K562 (cell line): ENCODE data around the gene LAMA2. TPM values are rescaled to one million over a fixed set of nuclear protein-coding genes. Genes with fewer than 3 reads are reported as not detected.
A peak's percentile ranks its signal among the peaks of the same experiment; 100 is the strongest.

ENCODE experiments used
- DIDO1 ChIP-seq: fragments of 450-650 bp; IDR thresholded peaks from 2 replicates; pipeline ENCODE4 v1.6.1; 2016; ENCODE audit warnings: low read depth, missing biosample characterization, missing genetic modification characterization
- ETV5 ChIP-seq: sonication (generic); formaldehyde crosslinking; IDR thresholded peaks from 2 replicates; pipeline ENCODE4 v1.4.0; 2020; ENCODE audit warnings: low read depth, mild to moderate bottlenecking, missing genetic modification reagents
- GABPA ChIP-seq: fragments of 200-800 bp; sonication (Bioruptor generic); conservative IDR thresholded peaks from 2 replicates; pipeline ENCODE4 v1.6.1; 2016; ENCODE audit warnings: low read depth, missing genetic modification characterization, missing compliant biosample characterization
- JUN ChIP-seq, 2 experiments: sonication (generic) in 1 of 2; formaldehyde crosslinking in 1 of 2; IDR thresholded peaks; 2 replicates each; pipeline versions ENCODE4 v1.6.1 to v1.8.0; 2012 to 2022; ENCODE audit warnings: borderline replicate concordance in 2 of 2, mild to moderate bottlenecking in 2 of 2, improper control_type of control experiment in 1 of 2, low read depth in 1 of 2, low read length in 1 of 2, missing genetic modification reagents in 1 of 2
- KAT8 ChIP-seq: fragments of 450-650 bp; IDR thresholded peaks from 2 replicates; pipeline ENCODE4 v1.6.1; 2016; ENCODE audit warnings: low read depth, mild to moderate bottlenecking
- MEF2D ChIP-seq: conservative IDR thresholded peaks from 2 replicates; pipeline ENCODE4 v1.6.1; 2016; ENCODE audit warnings: low read depth, missing genetic modification characterization, missing compliant biosample characterization
- MYBL2 ChIP-seq, 2 experiments: fragments of 450-650 bp in 1 of 2; sonication (generic) in 1 of 2; formaldehyde crosslinking in 1 of 2; IDR thresholded peaks; 2 replicates each; pipeline versions ENCODE4 v1.6.1 to v1.8.1; 2017 to 2022; ENCODE audit warnings: borderline replicate concordance in 1 of 2, inconsistent platforms in 1 of 2, low read depth in 1 of 2, mild to moderate bottlenecking in 1 of 2, missing genetic modification reagents in 1 of 2, moderate library complexity in 1 of 2
- NFIC ChIP-seq: fragments of 450-650 bp; IDR thresholded peaks from 2 replicates; pipeline ENCODE4 v1.6.1; 2017; ENCODE audit warnings: mild to moderate bottlenecking, inconsistent platforms
- NFYB ChIP-seq: IDR thresholded peaks from 2 replicates; pipeline ENCODE4 v1.6.1; 2011; ENCODE audit warnings: mild to moderate bottlenecking, moderate library complexity; ENCODE audit not compliant: insufficient read length; ENCODE audit errors: extremely low read depth
- PATZ1 ChIP-seq: fragments of 250-450 bp; sonication (Bioruptor Pico); IDR thresholded peaks from 2 replicates; pipeline ENCODE4 v1.5.0; 2020; ENCODE audit warnings: mild to moderate bottlenecking, borderline replicate concordance
- PKNOX1 ChIP-seq: fragments of 450-650 bp; IDR thresholded peaks from 2 replicates; pipeline ENCODE4 v1.6.1; 2016
- RBM39 ChIP-seq: fragments of 200-400 bp; formaldehyde crosslinking; optimal IDR thresholded peaks from 2 replicates; pipeline ENCODE3; 2018; ENCODE audit warnings: low read depth, low read length
- SLC30A9 ChIP-seq: fragments of 250-450 bp; sonication (Bioruptor Pico); IDR thresholded peaks from 2 replicates; pipeline ENCODE4 v1.8.0; 2022; ENCODE audit warnings: mild to moderate bottlenecking, moderate library complexity
- SMAD4 ChIP-seq: fragments of 250-450 bp; sonication (Bioruptor Pico); conservative IDR thresholded peaks from 2 replicates; pipeline ENCODE4 v1.8.0; 2021; ENCODE audit warnings: inconsistent platforms, mild to moderate bottlenecking, moderate library complexity
- SRSF9 ChIP-seq: fragments of 200-400 bp; formaldehyde crosslinking; IDR thresholded peaks from 2 replicates; pipeline ENCODE4 v1.6.1; 2017; ENCODE audit warnings: low read depth, low read length, borderline replicate concordance
- SUPT5H ChIP-seq: fragments of 450-650 bp; IDR thresholded peaks from 2 replicates; pipeline ENCODE4 v1.6.1; 2016
- TEAD4 ChIP-seq, 2 experiments: sonication (generic) in 1 of 2; formaldehyde crosslinking in 1 of 2; IDR thresholded peaks; 2 replicates each; pipeline versions ENCODE4 v1.6.1 to v1.8.0; 2012 to 2022; ENCODE audit warnings: borderline replicate concordance in 1 of 2, inconsistent platforms in 1 of 2, low read length in 1 of 2, mild to moderate bottlenecking in 1 of 2, missing genetic modification reagents in 1 of 2
- TSC22D4 ChIP-seq: fragments of 450-650 bp; IDR thresholded peaks from 2 replicates; pipeline ENCODE4 v1.6.1; 2016; ENCODE audit warnings: missing genetic modification characterization, missing biosample characterization, control low read depth
- YY1 ChIP-seq, 3 experiments: IDR thresholded peaks; 2 replicates each; pipeline ENCODE4 v1.6.1; 2011; ENCODE audit warnings: low read length in 2 of 3, mild to moderate bottlenecking in 2 of 3, moderate library complexity in 2 of 3, borderline replicate concordance in 1 of 3, control low read depth in 1 of 3, low read depth in 1 of 3; ENCODE audit not compliant: insufficient read depth in 3 of 3, insufficient replicate concordance in 2 of 3, control insufficient read depth in 1 of 3, insufficient read length in 1 of 3; ENCODE audit errors: extremely low read depth in 1 of 3
- ZNF175 ChIP-seq: fragments of 200-800 bp; sonication (Bioruptor generic); IDR thresholded peaks from 2 replicates; pipeline ENCODE4 v1.6.1; 2016; ENCODE audit warnings: low read depth, mild to moderate bottlenecking, missing genetic modification characterization, missing compliant biosample characterization
- ZNF212 ChIP-seq: fragments of 450-650 bp; formaldehyde crosslinking; IDR thresholded peaks from 2 replicates; pipeline ENCODE4 v1.4.0; 2020; ENCODE audit warnings: mild to moderate bottlenecking
- ZNF551 ChIP-seq: fragments of 250-450 bp; sonication (Bioruptor Pico); IDR thresholded peaks from 2 replicates; pipeline ENCODE4 v1.5.0; 2021; ENCODE audit warnings: mild to moderate bottlenecking, moderate library complexity
- ZNF589 ChIP-seq: fragments of 200-800 bp; sonication (Bioruptor generic); IDR thresholded peaks from 2 replicates; pipeline ENCODE4 v1.6.1; 2016; ENCODE audit warnings: low read depth, missing genetic modification characterization, missing compliant biosample characterization
- ZNF668 ChIP-seq: fragments of 250-450 bp; sonication (Bioruptor Pico); IDR thresholded peaks from 2 replicates; pipeline ENCODE4 v1.8.0; 2022; ENCODE audit warnings: mild to moderate bottlenecking, inconsistent platforms
- polyA plus RNA-seq, 8 experiments: library from polyadenylated mRNA; depleted of rRNA in 4 of 8; stranded (reverse) in 5 of 8; unstranded in 3 of 8; fragments of >200 nt; fragmentation: Nextera tagmentation in 2 of 8; fragmentation: Illumina TruSeq in 1 of 8; extraction: Ambion mirVana in 2 of 8; extraction: Trizol in 1 of 8; gene quantifications; 2 replicates each; pipeline versions ENCODE4 v1.2.1 to v1.2.3, GENCODE V29; 2011 to 2014; ENCODE audit warnings: inconsistent platforms in 1 of 8, missing spikeins in 1 of 8
- total RNA-seq, 7 experiments: library from RNA; depleted of rRNA in 6 of 7; stranded (reverse); fragments of >200 nt in 6 of 7; fragmentation: Illumina TruSeq in 2 of 7; extraction: Trizol in 2 of 7; gene quantifications; 2 replicates each; pipeline versions ENCODE4 v1.2.1 to v1.2.3, GENCODE V29; 2011 to 2021; ENCODE audit warnings: low replicate concordance in 1 of 7

LAMA2 gene
- total and polyA plus RNA-seq, 9 of the 15 experiments (the other 6 are each of a cell fraction or from before 2014, with no cell fraction given) = 0.04 to 1.5 (median 0.36) TPM

DNA sequence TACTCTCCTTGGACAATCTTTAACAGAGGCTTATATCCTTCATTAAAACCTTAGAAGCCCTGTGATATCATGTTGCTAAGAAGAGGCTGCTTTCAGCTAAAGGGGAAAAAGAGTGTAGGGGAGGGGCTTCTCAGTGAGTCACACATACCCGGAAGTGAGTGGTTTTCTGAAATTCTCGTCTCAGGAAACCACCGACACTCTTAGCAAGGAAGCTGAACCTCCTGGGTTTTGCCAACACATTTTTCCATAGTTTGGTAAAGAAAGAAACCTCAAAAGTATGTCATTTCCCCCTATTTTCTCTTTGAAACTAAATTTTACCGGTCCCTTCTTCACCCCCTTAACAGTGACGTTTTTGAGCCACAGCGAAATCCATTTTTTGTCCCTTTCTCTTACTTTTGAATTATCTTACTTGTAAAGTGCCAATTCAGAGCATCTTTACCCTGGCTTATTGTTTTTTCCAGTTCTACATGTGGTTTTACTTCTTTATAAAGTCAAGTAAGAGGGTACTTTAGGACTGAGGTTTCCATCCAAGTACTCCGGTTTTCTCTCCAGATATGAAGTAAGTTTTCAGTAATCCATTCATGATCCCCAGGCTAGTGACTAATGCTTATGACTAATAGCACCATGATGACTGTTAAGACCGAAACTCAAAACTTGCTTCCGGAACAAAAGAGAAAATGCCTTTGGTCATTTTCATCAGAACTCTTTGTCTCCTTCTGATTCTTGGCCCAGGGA lies 607.8 kb downstream of the LAMA2 start (continued):
- TF ChIP-seq ETV5 (CRISPR knock-in tag) (0 out of 2 replicates have a peak, but pooled peaks have one; percentile 19), SRSF9 (no peak), PATZ1 (CRISPR knock-in tag) (no peak), NFYB (no peak), RBM39 (no peak), KAT8 (no peak), DIDO1 (tag) (no peak), TSC22D4 (tag) (no peak), SMAD4 (CRISPR knock-in tag) (no peak), ZNF668 (no peak), JUN (IDR thresholded peaks at IDR 0.05; ENCODE audit: borderline replicate concordance, low read depth, low read length) (peak; percentile 87), JUN (CRISPR knock-in tag; IDR thresholded peaks at IDR 0.05; ENCODE audit: borderline replicate concordance) (no peak), ZNF551 (CRISPR knock-in tag) (no peak), ZNF175 (no peak; the same call in 1 of the 2 replicates), PKNOX1 (no peak), ZNF589 (CRISPR knock-in tag) (no peak), MYBL2 (IDR thresholded peaks at IDR 0.05; ENCODE audit: low read depth) (no peak), MYBL2 (CRISPR knock-in tag; IDR thresholded peaks at IDR 0.05; ENCODE audit: borderline replicate concordance) (no peak), TEAD4 (IDR thresholded peaks at IDR 0.05; ENCODE audit: low read length) (0 out of 2 replicates have a peak, but pooled peaks have one; percentile 11), TEAD4 (CRISPR knock-in tag; IDR thresholded peaks at IDR 0.05; ENCODE audit: borderline replicate concordance) (no peak), NFIC (no peak), SLC30A9 (CRISPR knock-in tag) (no peak), YY1 (IDR thresholded peaks at IDR 0.05; ENCODE audit: borderline replicate concordance in 1 of 3, control insufficient read depth in 1 of 3, extremely low read depth in 1 of 3, insufficient read depth in 3 of 3, insufficient read length in 1 of 3, insufficient replicate concordance in 2 of 3, low read depth in 1 of 3, low read length in 2 of 3) (no peak), GABPA (peak; percentile 59), MEF2D (0 out of 2 replicates have a peak, but pooled peaks have one; percentile 25), SUPT5H (0 out of 2 replicates have a peak, but pooled peaks have one; percentile 34), ZNF212 (no peak)
